NCI-H748 (cell line): ENCODE results near the gene LNP1.
"Not testable (repeated sequence)": the region's sequence is repeated elsewhere in the genome, so short reads cannot be mapped to it uniquely, and the experiment has no call there.

Experiments used
- DNase-seq: peaks from one replicate; lab custom pipeline; 2025; ENCODE audit not compliant: unreplicated experiment; lab: John Stamatoyannopoulos, UW

The LNP1 gene

GRCh38 chr3:100427699-100428098 lies 26.4 kb downstream of the LNP1 start:
- DNase-seq = no peak

DNA sequence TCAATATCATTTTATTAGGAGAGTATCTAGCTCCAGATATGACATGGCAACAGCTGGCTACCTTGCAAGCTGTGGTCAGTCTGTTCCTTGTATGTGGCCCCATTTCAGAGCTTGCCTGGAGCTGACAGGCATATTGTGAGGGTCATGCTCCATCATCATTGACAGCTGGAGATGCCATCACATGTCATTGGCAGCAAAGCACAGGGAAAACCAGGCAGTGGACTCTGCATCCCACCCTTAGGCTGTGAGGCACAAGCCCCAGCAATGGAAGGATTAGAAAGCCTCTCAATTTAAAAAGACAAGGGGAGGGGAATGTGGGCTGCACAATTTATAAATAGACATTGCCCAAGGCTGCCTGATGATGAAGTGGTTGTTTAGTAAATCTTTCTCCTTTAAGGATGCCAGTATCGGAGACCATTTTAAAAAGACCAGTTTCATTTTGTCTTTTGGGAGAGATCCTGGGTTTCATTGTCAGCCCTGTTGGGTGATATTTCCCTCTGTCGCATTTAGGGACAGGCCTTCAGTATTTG lies 27.9 kb downstream of the LNP1 start:
- DNase-seq = no peak

DNA sequence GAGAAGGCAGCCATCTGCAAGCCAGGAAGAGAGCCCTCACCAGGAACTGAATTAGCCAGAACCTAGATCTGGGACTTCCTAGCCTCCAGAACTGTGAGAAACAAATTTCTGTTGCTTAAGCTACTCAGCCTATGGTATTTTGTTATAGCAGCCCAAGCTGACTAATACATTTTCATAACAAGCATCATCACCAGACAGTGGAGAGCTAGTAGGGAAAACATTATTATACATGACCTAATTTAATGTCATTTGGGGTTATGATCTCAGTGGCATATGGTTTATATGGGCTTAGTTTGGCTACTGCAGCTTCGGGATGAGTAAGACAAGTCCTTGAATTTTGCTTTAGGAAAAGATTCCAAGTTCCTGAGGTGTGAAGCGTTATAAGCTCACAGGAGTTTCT lies 35.6 kb downstream of the LNP1 start:
- no peak for DNase-seq

GRCh38 chr3:100437721-100438622 lies 36.6 kb downstream of the LNP1 start:
- no peak for DNase-seq

DNA sequence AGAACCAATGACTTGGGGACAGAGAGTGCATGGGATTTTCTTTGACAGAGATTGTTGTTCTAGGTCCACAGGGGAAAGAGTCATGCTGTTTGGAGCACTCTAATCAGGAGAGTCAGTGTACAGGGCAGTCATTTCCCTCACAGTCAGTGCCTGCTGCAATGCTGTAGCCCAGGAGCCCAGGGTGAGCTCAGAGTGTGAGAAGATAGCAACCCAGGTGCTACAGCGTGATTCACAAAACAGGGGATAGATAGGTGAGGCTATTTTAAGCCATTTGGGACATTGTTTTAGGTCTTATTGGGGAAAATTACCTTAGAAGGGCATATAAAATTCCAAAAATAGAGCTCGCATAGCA lies 37.3 kb downstream of the LNP1 start:
- DNase-seq = no peak

DNA sequence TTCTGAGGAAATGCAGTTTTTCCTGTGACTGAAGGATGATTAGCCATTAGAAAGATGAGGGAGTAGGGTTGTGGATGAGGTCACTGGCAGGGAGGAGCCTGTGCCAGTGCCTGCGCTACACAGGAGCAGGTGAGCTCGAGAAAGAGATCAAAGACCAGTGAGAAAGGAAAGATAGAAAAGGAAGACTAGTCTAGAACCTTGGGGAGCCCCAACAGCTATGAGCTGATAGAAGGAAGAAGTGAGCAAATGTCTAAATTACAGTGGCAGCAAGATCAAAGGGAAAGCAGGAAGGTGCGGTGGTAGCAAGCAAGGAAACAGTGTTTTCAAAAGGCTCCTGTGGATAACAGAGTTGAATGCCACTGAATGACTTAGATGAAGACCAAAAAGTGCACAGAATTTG lies 39.6 kb downstream of the LNP1 start:
- DNase-seq = no peak

DNA sequence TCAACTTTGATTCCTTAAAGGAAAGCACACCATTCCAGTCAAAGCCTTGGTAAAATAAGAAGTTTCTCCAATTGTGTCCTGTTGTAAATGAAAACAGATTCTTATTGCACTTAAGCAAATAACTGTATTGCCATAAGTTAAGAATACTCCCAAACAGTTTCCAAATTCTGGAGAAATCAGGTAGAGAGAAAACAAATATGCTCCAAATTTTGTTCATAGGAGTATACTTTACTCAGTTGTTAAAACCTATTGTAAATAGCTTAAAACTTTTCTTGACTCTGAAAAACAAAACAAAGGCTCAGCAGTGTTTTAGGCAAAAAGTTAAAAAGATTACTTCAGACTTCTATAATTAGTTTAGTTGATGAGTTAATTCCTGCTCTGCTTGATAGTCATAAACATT lies 42.4 kb downstream of the LNP1 start:
- DNase-seq = no peak

DNA sequence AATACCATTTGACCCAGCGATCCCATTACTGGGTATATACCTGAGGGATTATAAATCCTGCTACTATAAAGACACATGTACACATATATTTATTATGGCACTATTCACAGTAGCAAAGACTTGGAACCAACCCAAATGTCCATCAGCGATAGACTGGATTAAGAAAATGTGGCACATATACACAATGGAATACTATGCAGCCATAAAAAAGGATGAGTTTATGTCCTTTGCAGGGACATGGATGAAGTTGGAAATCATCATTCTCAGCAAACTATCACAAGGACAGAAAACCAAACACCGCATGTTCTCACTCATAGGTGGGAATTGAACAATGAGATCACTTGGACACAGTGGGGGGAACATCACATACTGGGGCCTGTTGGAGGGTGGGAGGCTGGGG lies 45.7 kb downstream of the LNP1 start:
- DNase-seq = not testable (repeated sequence)

GRCh38 chr3:100448079-100448478 lies 46.7 kb downstream of the LNP1 start:
- no peak for DNase-seq

DNA sequence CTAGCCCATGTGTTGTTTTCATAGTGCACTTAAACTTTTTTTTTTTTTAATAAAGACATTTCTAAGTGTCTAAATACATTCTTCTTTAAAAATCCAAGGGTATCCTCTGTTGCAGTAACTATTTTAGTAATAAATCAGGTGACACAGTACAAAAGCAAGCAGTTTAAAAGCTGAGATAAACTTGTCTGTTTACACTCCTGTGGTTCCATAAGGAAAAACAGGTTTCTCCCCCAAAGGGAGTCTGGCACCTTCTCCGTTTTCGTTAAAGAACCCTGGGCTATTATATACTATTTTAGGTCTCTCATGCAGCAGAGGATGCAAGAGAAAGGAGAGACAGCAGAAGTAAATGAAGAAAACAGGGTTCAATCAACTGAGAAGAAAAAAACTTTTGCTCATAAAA lies 47.9 kb downstream of the LNP1 start:
- no peak for DNase-seq

- no peak for DNase-seq
Measured at GRCh38 chr3:100454677-100455076, 53.3 kb downstream of the LNP1 start.

DNA sequence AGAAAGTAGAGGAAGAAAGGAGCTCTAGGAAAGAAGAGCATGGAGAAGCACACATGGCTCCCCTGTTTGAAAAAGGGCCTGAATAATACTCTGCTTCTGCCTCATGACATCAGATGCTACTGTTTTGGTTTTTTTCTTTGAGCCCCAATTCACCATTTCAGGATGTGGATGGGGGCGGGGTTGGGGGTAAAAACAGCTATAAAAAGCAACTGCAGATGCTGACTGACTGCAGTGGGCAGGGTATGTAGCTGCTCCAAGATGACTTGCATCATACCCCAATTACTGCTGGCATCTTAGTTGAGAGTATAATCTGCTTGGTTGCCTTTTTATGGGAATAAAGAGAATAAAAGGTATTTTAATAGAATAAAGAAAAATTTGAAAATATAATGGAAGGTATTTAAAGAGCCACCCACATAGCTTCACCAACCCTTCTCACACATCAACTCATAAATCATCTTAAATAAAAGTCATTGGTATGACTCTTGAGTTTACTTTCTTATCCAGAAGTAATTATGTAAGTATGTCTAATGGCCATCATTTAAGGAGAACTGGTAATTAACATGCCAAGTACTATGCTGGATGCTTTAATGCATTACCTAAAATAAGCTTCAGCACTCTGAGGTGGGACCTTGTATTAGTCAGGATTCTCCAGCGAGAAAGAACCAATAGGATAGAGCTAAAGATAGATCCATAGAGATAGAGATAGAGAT lies 54.7 kb downstream of the LNP1 start:
- DNase-seq = no peak

- DNase-seq = no peak
Measured at GRCh38 chr3:100456745-100457144, 55.4 kb downstream of the LNP1 start.

DNA sequence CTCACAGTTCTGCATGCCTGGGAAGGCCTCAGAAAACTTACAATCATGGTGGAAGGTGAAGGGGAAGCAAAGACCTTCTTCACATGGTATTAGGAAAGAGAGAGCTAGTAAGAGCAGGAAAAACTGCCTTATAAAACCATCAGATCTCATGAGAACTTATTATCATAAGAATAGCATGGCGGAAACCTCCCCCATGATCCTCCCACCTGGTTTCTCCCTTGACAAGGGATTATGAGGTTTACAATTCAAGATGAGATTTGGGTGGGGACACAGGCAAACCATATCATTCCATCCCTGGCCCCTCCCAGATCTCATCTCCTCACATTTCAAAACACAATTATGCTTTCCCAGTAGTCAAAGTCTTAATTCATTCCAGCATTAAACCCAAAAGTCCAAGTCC lies 56.5 kb downstream of the LNP1 start:
- no peak for DNase-seq

DNA sequence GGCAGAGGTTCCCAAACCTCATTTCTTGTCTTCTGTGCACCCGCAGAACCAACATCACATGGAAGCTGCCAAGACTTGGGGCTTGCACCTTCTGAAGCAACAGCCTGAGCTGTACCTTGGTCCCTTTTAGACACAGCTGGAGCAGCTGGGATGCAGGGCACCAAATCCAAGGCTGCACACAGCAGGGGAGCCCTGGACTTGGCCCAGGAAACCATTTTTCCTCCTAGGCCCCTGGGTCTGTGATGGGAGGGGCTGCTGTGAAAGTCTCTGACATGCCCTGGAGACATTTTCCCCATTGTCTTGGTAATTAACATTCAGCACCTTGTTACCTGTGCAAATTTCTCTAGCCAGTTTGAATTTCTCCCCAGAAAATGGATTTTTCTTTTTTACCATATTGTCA lies 57.5 kb downstream of the LNP1 start:
- DNase-seq = no peak

DNA sequence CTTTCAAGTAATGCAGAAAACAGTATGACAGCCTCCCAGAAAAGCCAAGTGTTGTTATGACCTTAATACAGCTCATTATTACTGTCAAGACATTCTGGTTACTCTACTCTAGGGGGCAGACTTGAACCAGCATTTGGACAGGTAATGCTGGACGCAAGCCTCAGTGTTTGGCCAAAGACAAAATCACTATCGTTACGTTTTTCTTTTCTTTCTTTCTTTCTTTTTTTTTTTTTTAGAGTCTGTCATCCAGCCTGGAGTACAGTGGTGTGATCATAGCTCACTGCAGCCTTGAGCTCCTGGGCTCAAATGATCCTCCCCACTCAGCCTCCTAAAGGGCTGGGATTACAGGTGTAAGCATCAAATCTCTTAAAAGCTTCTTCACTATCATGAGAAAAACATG lies 61.7 kb downstream of the LNP1 start:
- DNase-seq = peak; percentile 61

- DNase-seq = no peak
Measured at GRCh38 chr3:100463646-100464155, 62.4 kb downstream of the LNP1 start.

GRCh38 chr3:100465892-100466777 lies 64.8 kb downstream of the LNP1 start:
- no peak for DNase-seq

GRCh38 chr3:100467133-100467532 lies 65.8 kb downstream of the LNP1 start:
- DNase-seq = no peak

DNA sequence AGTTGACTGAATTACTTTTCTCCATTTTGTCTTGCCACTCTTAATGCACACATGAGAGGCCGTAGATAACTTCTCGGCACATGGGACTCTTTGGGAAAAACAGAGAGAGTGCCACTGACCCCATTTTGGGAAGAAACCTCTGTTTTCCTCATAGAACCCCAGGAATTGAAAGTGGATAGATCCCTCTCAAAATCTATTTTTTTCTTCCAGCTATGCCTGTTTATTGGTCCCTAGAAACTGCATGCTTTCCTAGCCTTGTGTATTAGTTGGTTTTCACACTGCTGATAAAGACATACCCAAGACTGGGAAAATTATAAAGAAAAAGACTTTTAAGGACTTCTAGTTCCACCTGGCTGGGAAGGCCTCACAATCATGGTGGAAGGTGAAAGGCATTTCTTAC lies 67.3 kb downstream of the LNP1 start:
- no peak for DNase-seq

GRCh38 chr3:100470951-100471350 lies 69.6 kb downstream of the LNP1 start:
- DNase-seq = no peak
